HFFc6 (cell line): ENCODE data around the gene PHLDB1. TPM values are rescaled to one million over a fixed set of nuclear protein-coding genes. Genes with fewer than 3 reads are reported as not detected.

Source experiments
- DNase-seq: peaks from one replicate; pipeline ENCODE4 v3.0.0-alpha.2; 2018
- H3K27ac Mint-ChIP-seq: 2 replicates; pipeline ENCODE4 v1.8.0; 2020; ENCODE audit warnings: mild to moderate bottlenecking, mixed read lengths
- H3K27me3 Mint-ChIP-seq: 2 replicates; pipeline ENCODE4 v1.8.0; 2021; ENCODE audit warnings: mild to moderate bottlenecking, moderate library complexity, mixed read lengths; ENCODE audit not compliant: insufficient read depth
- H3K36me3 Mint-ChIP-seq: 2 replicates; pipeline ENCODE4 v1.8.0; 2021; ENCODE audit warnings: low read depth, mixed read lengths
- H3K4me1 Mint-ChIP-seq: 2 replicates; pipeline ENCODE4 v1.8.0; 2020; ENCODE audit warnings: low read depth, mixed read lengths
- H3K4me3 Mint-ChIP-seq: 2 replicates; pipeline ENCODE4 v1.8.0; 2020; ENCODE audit warnings: mild to moderate bottlenecking, moderate library complexity, mixed read lengths
- H3K9me3 Mint-ChIP-seq: 2 replicates; pipeline ENCODE4 v1.8.0; 2020; ENCODE audit warnings: mild to moderate bottlenecking, mixed read lengths
- total RNA-seq, 6 experiments: library from RNA; stranded (reverse); fragmentation: NEBNext Ultra II Directional; extraction: Animal tissue kit (Norgen Biotek cat#: 25700); gene quantifications; 2 replicates in 1 of 6; 3 replicates in 5 of 6; pipeline ENCODE4 v1.2.3, GENCODE V29; 2021
- TF ChIP-seq, protein P1 (sequence below): fragments of 200-600 bp; sonication (generic); IDR thresholded peaks from 2 replicates; pipeline ENCODE4 v1.5.0; 2021; ENCODE audit warnings: antibody characterized with exemption, mild to moderate bottlenecking

Gene PHLDB1
- total RNA-seq, 6 experiments from 2014 or later, result 106 to 121 (median 114) TPM

DNA sequence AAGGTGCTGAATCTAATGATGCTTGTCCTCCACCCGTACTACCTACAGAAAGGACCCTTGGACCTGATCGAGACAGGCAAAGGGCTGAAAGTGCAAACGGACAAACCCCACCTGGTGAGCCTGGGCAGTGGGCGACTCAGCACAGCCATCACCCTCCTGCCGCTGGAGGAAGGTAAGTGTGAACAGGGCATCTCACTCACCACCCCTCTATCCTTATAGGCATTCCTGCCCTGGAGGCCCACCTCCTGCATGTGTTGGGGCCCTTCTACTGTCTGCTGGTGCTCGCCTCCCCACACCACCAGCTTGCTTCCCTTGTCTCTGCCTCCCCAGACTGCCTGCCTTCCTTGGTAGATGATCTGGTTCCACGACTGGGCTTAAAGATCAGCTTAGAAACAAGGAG is 7.1 kb downstream of the PHLDB1 start:
- Mint-ChIP-seq H3K27ac (peak overlapping the region; percentile 87), H3K36me3 (peaks cover 16% of the 10 kb centered on the region), H3K9me3 (no peaks in the 10 kb centered on the region), H3K4me1 (peaks cover 81% of the 10 kb centered on the region), H3K27me3 (no peaks in the 10 kb centered on the region; the same call in none of the 2 replicates), H3K4me3 (no peak overlapping the region)
- TF ChIP-seq, protein P1, sequence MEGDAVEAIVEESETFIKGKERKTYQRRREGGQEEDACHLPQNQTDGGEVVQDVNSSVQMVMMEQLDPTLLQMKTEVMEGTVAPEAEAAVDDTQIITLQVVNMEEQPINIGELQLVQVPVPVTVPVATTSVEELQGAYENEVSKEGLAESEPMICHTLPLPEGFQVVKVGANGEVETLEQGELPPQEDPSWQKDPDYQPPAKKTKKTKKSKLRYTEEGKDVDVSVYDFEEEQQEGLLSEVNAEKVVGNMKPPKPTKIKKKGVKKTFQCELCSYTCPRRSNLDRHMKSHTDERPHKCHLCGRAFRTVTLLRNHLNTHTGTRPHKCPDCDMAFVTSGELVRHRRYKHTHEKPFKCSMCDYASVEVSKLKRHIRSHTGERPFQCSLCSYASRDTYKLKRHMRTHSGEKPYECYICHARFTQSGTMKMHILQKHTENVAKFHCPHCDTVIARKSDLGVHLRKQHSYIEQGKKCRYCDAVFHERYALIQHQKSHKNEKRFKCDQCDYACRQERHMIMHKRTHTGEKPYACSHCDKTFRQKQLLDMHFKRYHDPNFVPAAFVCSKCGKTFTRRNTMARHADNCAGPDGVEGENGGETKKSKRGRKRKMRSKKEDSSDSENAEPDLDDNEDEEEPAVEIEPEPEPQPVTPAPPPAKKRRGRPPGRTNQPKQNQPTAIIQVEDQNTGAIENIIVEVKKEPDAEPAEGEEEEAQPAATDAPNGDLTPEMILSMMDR, result no peak
- DNase-seq, result no peak

DNA sequence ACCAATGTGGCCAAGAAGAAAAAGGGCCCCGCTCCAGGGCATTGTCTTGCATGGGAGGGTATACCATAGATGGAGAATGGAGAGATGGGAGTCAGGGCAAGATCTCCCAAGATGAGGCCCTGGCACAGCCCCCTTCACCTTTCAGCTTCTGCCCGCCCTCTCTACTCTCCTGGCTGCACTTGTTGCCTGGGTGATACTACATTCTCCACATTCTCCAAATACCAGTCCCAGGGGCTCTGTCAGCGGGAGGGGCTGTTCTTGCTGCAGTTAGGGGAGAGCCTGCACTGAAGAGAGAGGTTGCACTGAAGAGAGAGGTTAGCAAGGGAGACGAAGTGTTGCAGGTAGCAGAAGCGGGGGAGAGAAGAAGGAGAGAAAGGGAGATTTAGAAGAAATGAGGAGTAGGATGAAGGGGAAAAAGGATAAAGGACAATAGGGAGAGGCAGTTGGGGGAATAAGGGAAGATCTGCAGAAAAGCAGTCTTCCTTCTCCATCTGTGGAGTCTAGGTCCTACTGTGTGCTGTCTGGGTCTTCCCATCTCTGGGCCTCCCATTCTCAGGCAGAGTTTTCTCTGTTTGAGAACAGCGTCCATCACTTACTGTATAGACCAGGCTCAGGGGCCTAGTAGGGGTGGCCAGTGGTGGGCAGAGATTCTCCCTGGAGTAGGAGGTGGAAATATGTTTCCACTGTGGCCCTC is 8.0 kb downstream of the PHLDB1 start:
- peaks cover 82% of the 10 kb centered on the region for H3K4me1 Mint-ChIP-seq
- no peak for DNase-seq
- peak overlapping the region; percentile 47 for H3K4me3 Mint-ChIP-seq
- H3K27me3 Mint-ChIP-seq, result peaks cover 3% of the 10 kb centered on the region
- H3K36me3 Mint-ChIP-seq, result peaks cover 21% of the 10 kb centered on the region
- H3K27ac Mint-ChIP-seq, result peak overlapping the region; percentile 87
- TF ChIP-seq, protein P1, result no peak
- H3K9me3 Mint-ChIP-seq, result no peaks in the 10 kb centered on the region

DNA sequence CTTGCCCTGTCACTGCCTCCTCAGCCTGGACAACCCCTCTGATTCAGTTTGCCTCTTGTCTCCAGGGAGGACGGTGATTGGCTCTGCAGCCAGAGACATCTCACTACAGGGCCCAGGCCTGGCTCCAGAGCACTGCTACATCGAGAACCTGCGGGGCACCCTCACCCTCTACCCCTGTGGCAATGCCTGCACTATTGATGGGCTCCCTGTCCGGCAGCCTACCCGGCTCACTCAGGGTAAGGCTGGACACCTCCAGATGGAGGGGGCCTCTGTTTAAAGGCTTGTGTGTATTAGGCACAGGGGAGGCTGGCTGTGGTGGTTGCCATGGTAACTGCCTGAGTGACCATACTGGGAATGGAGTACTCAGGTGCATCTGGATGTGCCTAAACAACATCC is 8.6 kb downstream of the PHLDB1 start:
- H3K27me3 Mint-ChIP-seq, result peaks cover 3% of the 10 kb centered on the region
- no peaks in the 10 kb centered on the region for H3K9me3 Mint-ChIP-seq
- peak overlapping the region; percentile 87 for H3K27ac Mint-ChIP-seq
- DNase-seq, result no peak
- TF ChIP-seq, protein P1, result no peak
- no peak overlapping the region for H3K4me3 Mint-ChIP-seq
- peaks cover 86% of the 10 kb centered on the region for H3K4me1 Mint-ChIP-seq
- H3K36me3 Mint-ChIP-seq, result peaks cover 24% of the 10 kb centered on the region

DNA sequence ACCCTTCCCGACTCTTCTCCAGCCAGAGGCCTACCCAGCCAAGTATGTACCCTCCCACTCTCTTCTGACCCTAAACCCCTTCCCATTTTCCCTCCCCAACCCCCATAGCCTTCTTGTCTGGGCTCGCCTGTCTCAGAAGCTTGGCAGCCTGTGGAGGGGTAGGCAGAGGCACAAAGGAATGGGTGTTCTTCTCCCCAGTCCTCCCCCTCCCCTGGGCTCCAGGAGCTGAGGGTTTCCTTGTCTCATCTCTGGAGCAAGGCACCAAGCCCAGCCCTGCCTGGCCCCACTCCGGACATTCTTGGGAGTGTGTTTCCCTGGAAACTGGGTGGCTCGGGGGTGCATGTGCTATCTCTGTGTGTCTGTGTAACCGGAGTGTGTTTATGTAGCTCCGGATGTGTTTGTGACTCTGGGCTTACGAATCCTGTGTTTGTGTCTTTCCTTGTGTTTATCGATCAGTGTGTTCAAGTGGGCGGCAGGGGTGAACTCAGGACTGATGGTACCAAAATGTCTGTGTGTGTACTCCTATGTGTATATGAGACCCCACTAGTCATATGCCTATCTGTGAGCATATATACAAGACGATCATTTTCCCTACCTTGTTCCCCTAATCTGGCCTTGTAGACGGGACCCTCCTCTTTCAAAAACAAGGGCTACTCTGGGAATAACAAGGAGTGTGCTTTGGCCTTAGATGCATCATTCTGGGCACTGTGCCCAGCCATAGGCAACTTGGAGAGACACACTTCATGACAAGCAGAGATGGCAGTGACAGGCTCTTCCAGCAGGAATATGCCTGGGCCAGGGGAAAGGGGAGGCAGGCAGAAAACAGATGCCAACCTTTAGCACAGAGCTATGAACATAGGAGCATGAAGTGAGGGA is 10.9 kb downstream of the PHLDB1 start:
- peak overlapping the region; percentile 77 for H3K4me3 Mint-ChIP-seq
- peak; percentile 89 for DNase-seq
- peak overlapping the region; percentile 87 for H3K27ac Mint-ChIP-seq
- peaks cover 89% of the 10 kb centered on the region for H3K4me1 Mint-ChIP-seq
- peaks cover 27% of the 10 kb centered on the region for H3K36me3 Mint-ChIP-seq
- H3K9me3 Mint-ChIP-seq, result no peaks in the 10 kb centered on the region
- peaks cover 3% of the 10 kb centered on the region for H3K27me3 Mint-ChIP-seq
- TF ChIP-seq, protein P1, result no peak

DNA sequence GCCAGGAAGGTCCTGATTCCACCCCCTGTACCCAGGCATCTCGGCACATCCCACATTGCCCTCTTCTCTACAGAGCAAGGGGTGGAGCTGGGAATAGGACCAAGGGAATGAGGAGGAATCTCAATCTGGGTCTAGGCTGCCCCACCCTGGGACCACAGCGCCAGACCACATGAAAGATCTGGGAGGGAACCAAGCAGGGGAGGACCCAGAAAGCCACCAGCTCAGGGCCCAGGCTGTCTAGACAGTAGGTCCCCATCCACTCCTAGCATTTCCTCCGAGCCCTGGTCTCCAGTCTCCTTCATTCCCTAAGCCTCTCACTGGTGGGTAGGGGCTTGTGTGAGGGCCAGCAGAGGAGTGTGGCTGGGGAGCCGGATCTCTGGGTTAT is 11.6 kb downstream of the PHLDB1 start:
- DNase-seq, result peak; percentile 70
- Mint-ChIP-seq H3K36me3 (peaks cover 32% of the 10 kb centered on the region), H3K27ac (peak overlapping the region; percentile 87), H3K4me3 (peak overlapping the region; percentile 79), H3K4me1 (peaks cover 95% of the 10 kb centered on the region), H3K9me3 (no peaks in the 10 kb centered on the region), H3K27me3 (peaks cover 4% of the 10 kb centered on the region)
- TF ChIP-seq, protein P1, result no peak
